LNCAP (cell line): ENCODE results near the gene POP7.

ENCODE experiments used
- TF ChIP-seq, protein P1 (sequence below): fragments of 450-650 bp; IDR thresholded peaks from 2 replicates; pipeline ENCODE4 v1.5.1; 2017; ENCODE audit warnings: mild to moderate bottlenecking

Gene POP7

GRCh38 chr7:100677308-100678267 lies 28.3 kb upstream of the POP7 start:
- TF ChIP-seq, protein P1, sequence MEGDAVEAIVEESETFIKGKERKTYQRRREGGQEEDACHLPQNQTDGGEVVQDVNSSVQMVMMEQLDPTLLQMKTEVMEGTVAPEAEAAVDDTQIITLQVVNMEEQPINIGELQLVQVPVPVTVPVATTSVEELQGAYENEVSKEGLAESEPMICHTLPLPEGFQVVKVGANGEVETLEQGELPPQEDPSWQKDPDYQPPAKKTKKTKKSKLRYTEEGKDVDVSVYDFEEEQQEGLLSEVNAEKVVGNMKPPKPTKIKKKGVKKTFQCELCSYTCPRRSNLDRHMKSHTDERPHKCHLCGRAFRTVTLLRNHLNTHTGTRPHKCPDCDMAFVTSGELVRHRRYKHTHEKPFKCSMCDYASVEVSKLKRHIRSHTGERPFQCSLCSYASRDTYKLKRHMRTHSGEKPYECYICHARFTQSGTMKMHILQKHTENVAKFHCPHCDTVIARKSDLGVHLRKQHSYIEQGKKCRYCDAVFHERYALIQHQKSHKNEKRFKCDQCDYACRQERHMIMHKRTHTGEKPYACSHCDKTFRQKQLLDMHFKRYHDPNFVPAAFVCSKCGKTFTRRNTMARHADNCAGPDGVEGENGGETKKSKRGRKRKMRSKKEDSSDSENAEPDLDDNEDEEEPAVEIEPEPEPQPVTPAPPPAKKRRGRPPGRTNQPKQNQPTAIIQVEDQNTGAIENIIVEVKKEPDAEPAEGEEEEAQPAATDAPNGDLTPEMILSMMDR = no peak

- TF ChIP-seq, protein P1 = no peak
These were observed 27.5 kb upstream of the POP7 start for GRCh38 chr7:100678291-100678984.

- TF ChIP-seq, protein P1 = no peak
These were observed 26.6 kb upstream of the POP7 start for GRCh38 chr7:100679129-100679926.

DNA sequence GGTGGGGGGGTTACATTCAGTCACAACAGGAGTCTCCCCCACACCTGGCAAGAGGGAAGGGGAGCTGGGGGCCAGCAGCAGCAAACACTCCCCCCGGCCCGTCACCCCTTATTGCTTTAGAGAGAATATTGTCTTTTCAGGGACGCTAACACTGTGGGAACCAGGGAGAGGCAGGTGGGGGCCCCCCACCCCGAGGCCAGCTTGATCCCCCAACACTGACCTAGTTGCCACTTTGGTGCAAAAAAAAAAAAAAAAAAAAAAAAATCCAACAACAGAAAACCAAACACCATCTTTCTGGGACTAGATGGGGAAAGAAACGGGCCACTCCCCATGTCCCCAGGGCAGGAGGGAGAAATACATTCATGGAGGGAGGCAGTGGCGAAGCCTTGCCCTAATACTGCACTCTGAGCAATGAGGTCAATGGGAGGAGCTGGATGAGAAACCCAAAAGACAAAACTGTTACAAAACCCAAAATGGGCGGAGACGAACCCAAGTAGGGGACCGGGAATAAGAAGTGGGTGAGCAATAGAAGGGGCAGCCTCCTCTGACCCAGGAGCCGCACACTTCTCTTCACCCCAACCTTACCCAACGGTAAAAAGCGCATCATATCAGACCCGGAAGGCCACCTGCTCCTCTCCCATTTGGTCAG lies 25.9 kb upstream of the POP7 start:
- TF ChIP-seq, protein P1 = no peak

- TF ChIP-seq, protein P1 = no peak
These were observed 25.2 kb upstream of the POP7 start for GRCh38 chr7:100680576-100681271.

- TF ChIP-seq, protein P1 = no peak
These were observed 24.3 kb upstream of the POP7 start for GRCh38 chr7:100681491-100682227.
